Fibroblast of skin of left quadriceps (primary cell): ENCODE measurements around the gene CREBL2.

Source experiments
- DNase-seq, 2 experiments: peaks; one replicate each; pipeline ENCODE4 v3.0.0-alpha.2; 2013; ENCODE audit warnings: low read depth in 2 of 2

CREBL2 gene

DNA sequence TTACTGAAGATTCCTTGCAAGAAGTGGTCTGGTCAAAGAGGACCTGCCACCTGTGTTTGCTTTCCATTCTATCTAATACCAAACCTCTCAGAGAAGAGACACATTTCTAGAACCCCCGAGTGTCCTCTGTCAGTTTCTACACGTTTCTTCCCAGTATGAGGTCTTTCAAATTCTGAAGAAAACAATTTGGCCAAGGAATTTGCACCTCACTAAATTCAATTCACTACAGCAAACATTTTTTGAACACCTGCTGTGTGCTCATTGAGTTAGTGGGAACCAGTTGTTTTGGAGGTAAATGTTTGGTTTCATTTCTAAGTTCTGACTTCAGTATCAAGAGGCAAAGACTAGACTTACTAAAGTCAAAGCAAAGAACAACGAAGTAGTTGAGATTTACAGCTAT, 64.9 kb downstream of the CREBL2 start:
- no peak for DNase-seq

DNA sequence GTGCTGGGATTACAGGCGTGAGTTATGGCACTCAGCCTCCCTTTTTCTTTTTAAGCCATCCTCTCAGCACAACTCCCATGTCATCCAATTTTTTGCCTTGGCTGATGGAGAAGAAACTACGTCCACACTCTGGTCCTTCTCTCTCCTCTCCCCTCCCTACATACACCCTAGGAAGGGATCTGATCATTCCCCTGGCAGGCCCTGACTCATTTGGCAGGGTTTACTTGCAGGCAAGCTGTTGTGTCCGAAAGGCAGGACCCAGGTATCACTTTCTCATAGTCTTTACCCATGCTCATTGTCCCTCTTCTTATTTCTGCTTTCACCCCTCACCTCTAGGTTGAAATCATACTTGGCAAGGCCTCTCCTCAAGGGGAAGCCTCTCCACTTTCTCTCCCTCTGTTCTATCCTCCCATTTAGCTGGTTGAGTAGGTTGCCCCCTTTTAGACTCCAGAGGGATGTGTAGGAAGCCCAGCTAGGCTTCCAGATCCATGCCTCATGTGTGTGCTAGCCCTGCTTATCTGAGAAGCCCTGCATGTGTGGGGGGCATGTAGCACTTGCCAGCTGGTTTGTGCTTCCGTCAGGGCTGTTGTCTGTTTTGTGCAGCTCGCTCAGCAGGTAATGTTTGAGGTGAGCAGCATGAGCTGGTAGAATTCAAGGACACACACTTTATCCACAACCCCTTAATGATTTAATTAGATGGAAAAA, 69.5 kb downstream of the CREBL2 start:
- DNase-seq = no peak

- DNase-seq = no peak
These were observed 70.6 kb downstream of the CREBL2 start for GRCh38 chr12:12682284-12682683.

- DNase-seq = no peak
These were observed 71.5 kb downstream of the CREBL2 start for GRCh38 chr12:12683136-12683697.

GRCh38 chr12:12683725-12684124, 72.0 kb downstream of the CREBL2 start:
- DNase-seq = no peak

DNA sequence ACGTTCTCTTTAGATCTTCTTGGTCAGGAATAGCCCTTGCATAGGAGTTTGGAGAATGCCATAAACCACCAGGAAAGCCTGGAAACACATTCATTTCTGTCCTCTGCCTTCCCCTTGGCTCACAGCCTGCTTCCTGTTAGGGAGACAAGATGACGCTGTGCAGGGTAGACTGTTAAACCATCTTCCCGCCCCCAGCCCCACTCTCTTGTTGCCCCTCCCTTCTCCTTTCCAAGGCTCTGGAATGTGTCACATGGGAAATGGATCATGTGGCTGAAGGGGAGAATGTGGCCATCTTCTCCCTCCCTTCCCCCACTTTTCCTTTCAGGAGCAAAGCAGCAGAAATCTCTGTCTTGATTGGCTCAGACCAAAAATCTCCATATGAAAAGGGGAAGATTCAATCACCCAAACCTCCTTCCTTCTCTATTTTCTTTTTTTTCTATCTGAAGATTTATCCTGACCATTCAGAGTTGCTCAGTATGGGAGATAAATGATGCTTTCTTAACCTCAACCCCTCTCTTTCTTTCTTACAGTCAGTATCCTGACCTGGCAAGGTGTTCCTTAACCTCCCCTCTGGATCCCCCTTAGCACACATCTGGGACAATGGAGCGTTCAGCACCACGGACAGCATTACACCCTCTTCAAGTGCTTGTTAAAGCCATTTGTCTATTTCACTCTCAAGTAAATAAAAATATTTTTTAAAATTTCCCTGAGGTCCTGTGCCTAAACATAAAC, 72.9 kb downstream of the CREBL2 start:
- DNase-seq = peak in 1 of 2 experiments; percentile 17

- DNase-seq = no peak
These were observed 73.6 kb downstream of the CREBL2 start for GRCh38 chr12:12685305-12685704.

DNA sequence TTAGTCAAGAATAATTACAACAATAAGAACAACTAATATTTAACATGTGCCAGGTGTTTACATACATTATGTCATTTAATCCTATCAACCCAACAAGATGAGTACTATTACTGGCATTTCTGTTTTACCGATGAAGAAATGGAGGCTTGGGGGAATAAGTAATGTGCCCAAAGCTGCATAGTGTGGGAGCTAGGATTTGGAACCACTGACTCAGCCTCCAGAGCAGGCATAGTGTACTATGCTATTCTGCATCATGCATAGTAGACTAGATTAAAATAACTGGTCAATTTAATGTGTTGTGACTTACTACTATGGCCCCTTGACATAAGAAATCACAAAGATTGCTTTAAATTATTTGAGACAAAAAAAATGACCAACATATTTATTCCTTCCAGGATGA, 74.8 kb downstream of the CREBL2 start:
- DNase-seq = no peak

- DNase-seq = peak; percentile 27 to 33
These were observed 75.2 kb downstream of the CREBL2 start for GRCh38 chr12:12686925-12687324.

GRCh38 chr12:12689647-12690300, 78.1 kb downstream of the CREBL2 start:
- DNase-seq = no peak

DNA sequence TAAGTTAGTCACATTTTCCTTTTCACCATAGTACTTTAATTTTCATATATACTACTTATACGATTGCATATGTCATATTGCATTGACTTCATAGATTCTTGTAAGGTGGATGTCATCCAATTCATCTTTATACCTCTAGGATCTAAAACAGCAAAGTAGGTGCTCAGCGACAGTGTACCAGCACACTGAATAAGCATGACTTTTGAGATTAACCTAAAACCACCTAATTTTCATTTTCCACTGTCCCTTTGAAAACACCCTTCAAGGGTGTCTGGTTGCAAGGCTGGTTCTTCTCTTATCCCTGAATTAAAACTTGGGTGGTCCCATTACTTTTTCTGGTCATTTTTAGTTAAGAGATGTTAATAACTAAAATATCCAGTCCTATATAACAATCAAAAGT, 79.9 kb downstream of the CREBL2 start:
- no peak for DNase-seq

DNA sequence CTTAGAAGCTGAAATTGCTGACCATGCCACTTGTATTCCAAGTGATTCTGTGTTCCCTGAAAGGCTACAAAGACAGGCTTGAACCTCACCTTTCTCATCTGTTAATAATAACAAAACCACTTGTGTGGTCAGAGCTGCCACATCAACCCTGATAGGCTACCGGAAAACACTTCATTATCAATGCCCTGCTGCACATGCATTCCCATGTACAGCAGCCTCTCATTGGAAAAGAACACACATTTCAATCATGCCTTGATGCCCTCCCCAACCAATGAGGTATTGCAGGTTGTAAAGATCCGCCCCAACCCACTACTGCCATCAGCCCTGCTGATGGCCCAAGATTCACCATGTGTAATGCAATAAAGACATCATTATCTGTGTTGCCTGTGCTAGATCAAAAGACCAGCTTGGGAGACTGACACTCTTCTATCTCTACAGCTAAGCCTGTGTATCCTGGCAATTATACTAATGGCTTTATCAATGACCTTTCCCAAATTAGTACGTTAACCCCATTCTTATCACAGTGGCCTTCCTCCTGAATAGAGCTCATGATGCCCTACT, 81.5 kb downstream of the CREBL2 start:
- DNase-seq = no peak
